DOHH2 (cell line): ENCODE results near the gene GPC6.

Experiments used
- CTCF ChIP-seq: fragments of 200-600 bp; sonication (generic); IDR thresholded peaks from one replicate; pipeline ENCODE4 v1.5.1; 2014; ENCODE audit warnings: antibody characterized with exemption, mild to moderate bottlenecking, low read depth, low read length; ENCODE audit not compliant: poor library complexity, severe bottlenecking
- EZH2phosphoT487 ChIP-seq: fragments of 200-600 bp; sonication (generic); IDR thresholded peaks from 2 replicates; pipeline ENCODE4 v1.6.1; 2017; ENCODE audit warnings: borderline replicate concordance, mild to moderate bottlenecking, antibody characterized with exemption, low read length, moderate library complexity, mixed read lengths

- TF ChIP-seq CTCF = no peak
- TF ChIP-seq EZH2phosphoT487 = no peak
These were observed 635.7 kb downstream of the GPC6 start for GRCh38 chr13:93862259-93862658.
